Type B pancreatic cell (in vitro differentiated cells): ENCODE results near the gene PROCA1. TPM values are rescaled to one million over a fixed set of nuclear protein-coding genes. Genes with fewer than 3 reads are reported as not detected.
A peak's percentile ranks its signal among the peaks of the same experiment; 100 is the strongest.

Experiments used
- DNase-seq: peaks from one replicate; pipeline ENCODE4 v3.0.0; 2021; ENCODE audit warnings: mixed read lengths; ENCODE audit not compliant: unreplicated experiment; ENCODE audit errors: extremely low spot score
- H3K27ac Mint-ChIP-seq: 2 replicates; pipeline ENCODE4 v1.8.0; 2021; ENCODE audit warnings: mild to moderate bottlenecking, mixed read lengths
- H3K27me3 Mint-ChIP-seq: 2 replicates; pipeline ENCODE4 v1.8.0; 2021; ENCODE audit warnings: mixed read lengths
- H3K36me3 Mint-ChIP-seq: 2 replicates; pipeline ENCODE4 v1.8.0; 2021; ENCODE audit warnings: mixed read lengths
- H3K4me1 Mint-ChIP-seq: one replicate; pipeline ENCODE4 v1.8.0; 2021; ENCODE audit warnings: mixed read lengths; ENCODE audit not compliant: unreplicated experiment
- H3K4me3 Mint-ChIP-seq: 2 replicates; pipeline ENCODE4 v1.8.0; 2021; ENCODE audit warnings: mild to moderate bottlenecking, mixed read lengths
- H3K9me3 Mint-ChIP-seq: 2 replicates; pipeline ENCODE4 v1.8.0; 2021; ENCODE audit warnings: mixed read lengths
- total RNA-seq: library from RNA; stranded (reverse); gene quantifications from 2 replicates; pipeline ENCODE4 v1.2.1, GENCODE V29; 2021; ENCODE audit warnings: low replicate concordance
- TF ChIP-seq, protein P1 (sequence below): fragments of 200-600 bp; sonication (generic); conservative IDR thresholded peaks from 2 replicates; pipeline ENCODE4 v1.5.0; 2021; ENCODE audit warnings: antibody characterized with exemption, mild to moderate bottlenecking

The PROCA1 gene
- total RNA-seq, 1 donor from 2014 or later: 9.2 TPM

DNA sequence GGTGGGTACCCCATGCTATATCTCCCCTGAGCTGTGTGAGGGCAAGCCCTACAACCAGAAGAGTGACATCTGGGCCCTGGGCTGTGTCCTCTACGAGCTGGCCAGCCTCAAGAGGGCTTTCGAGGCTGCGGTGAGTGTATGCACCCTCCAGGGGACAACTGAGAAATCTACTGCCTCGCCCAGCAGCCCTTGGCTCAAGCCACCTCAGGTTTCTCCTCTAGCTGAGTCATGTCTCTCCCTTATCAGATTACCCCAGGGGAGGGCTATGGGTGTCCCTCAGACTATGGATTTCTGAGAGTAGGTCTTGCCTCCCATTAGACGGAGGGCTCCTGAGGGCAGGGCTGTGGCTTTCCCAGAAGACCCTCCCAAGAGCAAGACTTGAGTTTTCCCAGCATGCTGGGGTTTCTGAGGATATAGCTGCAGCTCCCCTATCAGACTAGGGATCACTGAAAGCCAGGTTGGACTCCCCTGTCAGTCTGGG is 23.6 kb upstream of the PROCA1 start:
- Mint-ChIP-seq H3K4me1 (peaks cover 6% of the 10 kb centered on the region), H3K27me3 (no peaks in the 10 kb centered on the region), H3K36me3 (peaks cover 10% of the 10 kb centered on the region), H3K27ac (no peak overlapping the region), H3K4me3 (no peak overlapping the region), H3K9me3 (no peaks in the 10 kb centered on the region)
- TF ChIP-seq, protein P1, sequence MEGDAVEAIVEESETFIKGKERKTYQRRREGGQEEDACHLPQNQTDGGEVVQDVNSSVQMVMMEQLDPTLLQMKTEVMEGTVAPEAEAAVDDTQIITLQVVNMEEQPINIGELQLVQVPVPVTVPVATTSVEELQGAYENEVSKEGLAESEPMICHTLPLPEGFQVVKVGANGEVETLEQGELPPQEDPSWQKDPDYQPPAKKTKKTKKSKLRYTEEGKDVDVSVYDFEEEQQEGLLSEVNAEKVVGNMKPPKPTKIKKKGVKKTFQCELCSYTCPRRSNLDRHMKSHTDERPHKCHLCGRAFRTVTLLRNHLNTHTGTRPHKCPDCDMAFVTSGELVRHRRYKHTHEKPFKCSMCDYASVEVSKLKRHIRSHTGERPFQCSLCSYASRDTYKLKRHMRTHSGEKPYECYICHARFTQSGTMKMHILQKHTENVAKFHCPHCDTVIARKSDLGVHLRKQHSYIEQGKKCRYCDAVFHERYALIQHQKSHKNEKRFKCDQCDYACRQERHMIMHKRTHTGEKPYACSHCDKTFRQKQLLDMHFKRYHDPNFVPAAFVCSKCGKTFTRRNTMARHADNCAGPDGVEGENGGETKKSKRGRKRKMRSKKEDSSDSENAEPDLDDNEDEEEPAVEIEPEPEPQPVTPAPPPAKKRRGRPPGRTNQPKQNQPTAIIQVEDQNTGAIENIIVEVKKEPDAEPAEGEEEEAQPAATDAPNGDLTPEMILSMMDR: no peak
- no peak for DNase-seq

DNA sequence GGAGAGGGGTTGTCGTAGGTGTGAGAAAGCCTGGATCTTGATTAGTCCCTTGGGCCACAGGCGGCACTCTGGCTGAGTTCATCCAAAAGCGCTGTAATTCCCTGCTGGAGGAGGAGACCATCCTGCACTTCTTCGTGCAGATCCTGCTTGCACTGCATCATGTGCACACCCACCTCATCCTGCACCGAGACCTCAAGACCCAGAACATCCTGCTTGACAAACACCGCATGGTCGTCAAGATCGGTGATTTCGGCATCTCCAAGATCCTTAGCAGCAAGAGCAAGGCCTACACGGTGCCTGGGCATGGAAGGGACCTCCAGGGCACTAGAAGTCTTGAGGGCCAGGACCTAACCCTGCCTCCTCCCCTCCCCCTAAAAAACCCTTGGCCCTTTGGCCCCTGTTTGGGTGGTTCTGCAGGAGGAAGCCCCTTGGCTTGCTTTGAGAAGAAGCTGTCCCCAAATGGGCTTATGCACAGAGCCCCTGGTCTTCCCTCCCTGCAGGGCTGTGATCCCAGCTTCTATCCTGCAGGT is 23.1 kb upstream of the PROCA1 start:
- Mint-ChIP-seq H3K27ac (no peak overlapping the region), H3K36me3 (peaks cover 8% of the 10 kb centered on the region), H3K9me3 (no peaks in the 10 kb centered on the region), H3K4me3 (no peak overlapping the region), H3K27me3 (no peaks in the 10 kb centered on the region), H3K4me1 (peaks cover 8% of the 10 kb centered on the region)
- DNase-seq: no peak
- TF ChIP-seq, protein P1: no peak

DNA sequence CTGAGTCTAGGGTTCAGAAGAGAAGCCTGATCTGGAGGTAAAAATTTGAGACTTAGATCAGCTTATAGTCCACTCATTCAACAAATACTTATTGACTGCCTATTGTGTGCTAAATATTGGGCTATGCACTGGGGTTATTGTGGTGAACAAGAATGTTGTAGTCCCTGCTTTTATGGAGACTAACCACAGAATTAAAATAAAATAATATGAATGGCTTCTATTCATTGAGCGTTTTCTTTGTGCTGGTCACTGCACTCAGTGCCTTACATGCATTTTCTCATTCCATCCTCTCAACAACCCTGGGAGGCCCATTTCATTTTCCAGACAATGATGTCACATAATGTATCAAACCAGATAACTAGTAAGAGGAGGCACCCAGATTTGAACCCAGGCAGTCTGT is 21.7 kb upstream of the PROCA1 start:
- Mint-ChIP-seq H3K36me3 (peaks cover 7% of the 10 kb centered on the region), H3K4me1 (peaks cover 12% of the 10 kb centered on the region)

DNA sequence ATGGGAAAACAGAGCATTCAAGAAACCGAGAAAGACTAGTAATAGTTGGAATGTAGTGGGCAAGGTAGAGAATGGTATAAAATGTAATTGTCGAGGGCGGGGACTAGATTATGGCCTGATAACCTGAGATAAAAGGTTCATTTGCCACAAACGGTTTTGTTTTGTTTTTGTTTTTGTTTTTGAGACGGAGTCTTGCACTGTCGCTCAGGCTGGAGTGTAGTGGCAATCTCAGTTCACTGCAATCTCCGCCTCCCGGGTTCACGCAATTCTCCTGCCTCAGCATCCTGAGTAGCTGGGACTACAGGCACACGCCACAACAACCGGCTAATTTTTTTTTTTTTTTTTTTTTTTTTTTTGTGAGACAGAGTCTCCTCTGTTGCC is 18.3 kb upstream of the PROCA1 start:
- Mint-ChIP-seq H3K4me1 (peaks cover 15% of the 10 kb centered on the region), H3K9me3 (peaks cover 4% of the 10 kb centered on the region), H3K27ac (peak overlapping the region; percentile 35), H3K36me3 (peaks cover 4% of the 10 kb centered on the region), H3K27me3 (no peaks in the 10 kb centered on the region), H3K4me3 (peak overlapping the region; percentile 6)
- DNase-seq: no peak
- TF ChIP-seq, protein P1: no peak

More for the DNA sequence above, 21.7 kb upstream of the PROCA1 start:
- Mint-ChIP-seq H3K4me3 (no peak overlapping the region), H3K9me3 (peaks cover 4% of the 10 kb centered on the region), H3K27ac (no peak overlapping the region), H3K27me3 (no peaks in the 10 kb centered on the region)
- no peak for DNase-seq
- TF ChIP-seq, protein P1: no peak

DNA sequence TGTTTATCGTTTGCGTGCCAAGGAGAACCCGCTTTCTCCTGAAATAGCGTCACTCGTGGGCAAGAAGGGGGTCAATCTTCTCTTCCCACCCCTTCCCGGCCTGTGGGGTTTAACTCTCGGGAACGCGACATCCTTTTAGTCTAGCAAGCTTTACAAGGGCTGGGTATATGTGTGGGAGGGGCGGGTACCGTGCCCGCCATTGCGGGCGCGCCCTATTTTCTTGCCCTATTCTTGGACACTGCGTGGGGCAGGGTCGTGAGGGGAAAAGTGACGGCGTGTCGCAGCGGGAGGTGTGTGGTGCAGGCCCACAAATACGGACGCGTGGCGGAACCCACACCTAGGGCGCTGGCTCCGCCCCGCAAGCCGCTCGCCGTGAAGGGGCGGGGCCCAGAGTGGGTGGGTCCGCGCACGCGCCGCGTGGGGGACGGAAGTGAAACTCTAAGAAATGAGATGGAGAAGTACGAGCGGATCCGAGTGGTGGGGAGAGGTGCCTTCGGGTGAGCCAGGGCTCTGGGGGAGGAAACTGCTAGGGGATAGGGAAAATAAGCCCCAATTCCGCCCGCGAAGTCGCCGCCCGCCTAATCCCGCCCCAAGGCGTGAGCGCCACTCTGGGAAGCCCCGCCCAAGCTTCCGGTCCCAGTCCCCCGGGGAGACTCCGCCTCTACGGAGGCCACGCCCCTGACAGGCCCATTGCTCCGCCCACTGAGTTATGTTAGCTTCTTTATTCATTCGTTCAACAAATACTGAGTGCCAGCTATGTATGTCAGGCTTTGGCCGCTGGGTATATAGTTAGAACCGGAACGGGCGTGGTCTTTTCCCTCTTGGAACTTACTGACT is 16.9 kb upstream of the PROCA1 start, which contains the start of gene NEK8:
Gene NEK8, plus strand, starts transcription at position 425 of the 837 bp plus-strand sequence. Its CDS starts 26 bp downstream, at position 451.
- peak within 1 kb of the TSS; percentile 100 for H3K27ac Mint-ChIP-seq
- peaks cover 13% of the 10 kb centered on the region for H3K36me3 Mint-ChIP-seq
- TF ChIP-seq, protein P1: no peak
- peak; percentile 96 for DNase-seq
- no peaks in the 10 kb centered on the region for H3K27me3 Mint-ChIP-seq
- peak within 1 kb of the TSS; percentile 96 for H3K4me3 Mint-ChIP-seq
- H3K4me1 Mint-ChIP-seq: peaks cover 27% of the 10 kb centered on the region
- peaks cover 4% of the 10 kb centered on the region for H3K9me3 Mint-ChIP-seq
